ENCODE results near the gene SLC25A23. TPM values are rescaled to one million over a fixed set of nuclear protein-coding genes. Genes with fewer than 3 reads are reported as not detected.
"Not testable (repeated sequence)": the region's sequence is repeated elsewhere in the genome, so short reads cannot be mapped to it uniquely, and the experiment has no call there.

SLC25A23 gene
- total RNA-seq, 1 experiment from 2014 or later: 32.1 TPM

DNA sequence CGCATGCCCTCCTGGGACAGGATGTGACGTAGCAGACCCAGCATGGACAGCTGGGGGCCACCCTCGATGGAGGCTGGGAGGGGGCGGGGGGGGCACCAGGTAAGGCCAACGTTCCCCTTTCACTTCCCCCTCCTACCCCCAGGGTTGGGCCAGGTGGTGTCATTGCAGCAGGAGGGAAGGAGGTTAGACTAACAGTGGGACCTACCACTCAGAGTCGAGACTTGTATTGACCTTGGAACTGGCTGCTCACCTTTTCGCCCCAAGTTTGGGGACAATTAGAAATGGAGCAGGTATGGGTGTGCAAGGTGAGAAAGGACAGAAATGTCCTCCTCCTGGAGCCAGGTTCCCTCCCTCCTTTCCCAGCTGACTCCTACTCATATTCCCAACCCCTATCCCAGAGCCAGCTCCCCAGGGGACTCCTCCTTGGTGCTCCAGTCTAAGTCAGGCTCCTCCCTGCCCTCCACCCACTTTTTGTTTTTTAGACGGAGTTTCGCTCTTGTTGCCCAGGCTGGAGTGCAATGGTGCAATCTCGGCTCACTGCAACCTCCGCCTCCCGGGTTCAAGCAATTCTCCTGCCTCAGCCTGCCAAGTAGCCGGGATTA, 17.4 kb downstream of the SLC25A23 start:
- Histone ChIP-seq H3K27ac (ENCODE audit: low read length) (no peak overlapping the region), H2AFZ (ENCODE audit: low read length) (no peak overlapping the region), H3K36me3 (ENCODE audit: insufficient read depth, low read length) (no peaks in the 10 kb centered on the region), H3K9ac (ENCODE audit: low read length) (no peak overlapping the region), H3K27me3 (ENCODE audit: low read length) (no peaks in the 10 kb centered on the region), H4K20me1 (ENCODE audit: insufficient read depth, low read depth, low read length) (no peaks in the 10 kb centered on the region), H3K4me2 (ENCODE audit: low read depth, low read length, poor library complexity, severe bottlenecking) (no peak overlapping the region), H3K9me3 (ENCODE audit: low read length) (no peaks in the 10 kb centered on the region), H3K4me1 (ENCODE audit: low read length) (no peaks in the 10 kb centered on the region), H3K79me2 (ENCODE audit: low read length) (no peaks in the 10 kb centered on the region), H3K9me2 (replicated peaks; ENCODE audit: insufficient read depth, low read length) (no peaks in the 10 kb centered on the region), H3K4me3 (ENCODE audit: low read length) (no peak overlapping the region)
- no peak for DNase-seq

DNA sequence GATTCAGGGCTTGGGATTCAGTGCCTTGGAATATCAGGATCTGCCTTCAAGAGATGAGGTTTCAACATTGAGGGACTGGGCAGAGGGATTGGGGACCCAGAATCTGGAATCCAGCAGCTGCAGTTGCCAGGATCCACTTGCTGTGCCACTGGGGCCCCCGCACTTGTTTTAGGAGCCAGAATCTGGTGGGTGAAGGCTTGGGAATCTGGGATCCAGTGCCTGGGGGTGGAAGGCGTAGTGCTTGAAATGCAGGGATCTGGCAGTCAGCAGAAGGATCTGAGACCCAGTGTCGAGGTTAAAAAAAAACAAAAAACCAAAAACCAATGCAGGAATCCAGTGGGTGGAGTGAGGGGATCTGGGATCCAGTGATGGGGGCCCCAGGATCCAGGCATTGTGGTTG, 18.7 kb downstream of the SLC25A23 start:
- no peaks in the 10 kb centered on the region for H4K20me1 ChIP-seq (ENCODE audit: insufficient read depth, low read depth, low read length)
- no peak overlapping the region for H3K4me2 ChIP-seq (ENCODE audit: low read depth, low read length, poor library complexity, severe bottlenecking)
- H3K27ac ChIP-seq (ENCODE audit: low read length): no peak overlapping the region
- no peaks in the 10 kb centered on the region for H3K79me2 ChIP-seq (ENCODE audit: low read length)
- H3K4me3 ChIP-seq (ENCODE audit: low read length): no peak overlapping the region
- H3K4me1 ChIP-seq (ENCODE audit: low read length): no peaks in the 10 kb centered on the region
- H3K9me3 ChIP-seq (ENCODE audit: low read length): no peaks in the 10 kb centered on the region
- H3K27me3 ChIP-seq (ENCODE audit: low read length): no peaks in the 10 kb centered on the region
- no peaks in the 10 kb centered on the region for H3K36me3 ChIP-seq (ENCODE audit: insufficient read depth, low read length)
- H3K9me2 ChIP-seq (replicated peaks; ENCODE audit: insufficient read depth, low read length): no peaks in the 10 kb centered on the region
- no peak overlapping the region for H2AFZ ChIP-seq (ENCODE audit: low read length)
- DNase-seq: no peak
- H3K9ac ChIP-seq (ENCODE audit: low read length): no peak overlapping the region

DNA sequence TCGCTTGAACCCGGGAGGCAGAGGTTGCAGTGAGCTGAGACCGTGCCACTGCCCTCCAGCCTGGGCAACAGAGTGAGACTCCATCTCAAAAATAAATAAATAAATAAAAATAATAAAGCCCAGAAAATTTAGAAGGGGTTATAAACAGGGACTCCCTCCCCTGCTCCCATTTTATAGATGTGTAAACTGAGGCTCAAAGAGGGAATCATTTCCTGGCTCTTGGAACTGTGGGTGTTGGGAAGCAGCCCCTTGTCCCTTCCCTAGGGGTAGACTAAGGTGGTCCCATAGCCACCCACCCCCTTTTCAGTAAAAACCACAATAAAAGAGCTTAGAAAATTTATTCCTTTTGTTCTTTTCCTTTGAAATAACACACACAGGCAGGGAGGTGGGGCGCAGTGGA, 19.8 kb downstream of the SLC25A23 start:
- no peaks in the 10 kb centered on the region for H3K79me2 ChIP-seq (ENCODE audit: low read length)
- H2AFZ ChIP-seq (ENCODE audit: low read length): no peak overlapping the region
- no peak for DNase-seq

DNA sequence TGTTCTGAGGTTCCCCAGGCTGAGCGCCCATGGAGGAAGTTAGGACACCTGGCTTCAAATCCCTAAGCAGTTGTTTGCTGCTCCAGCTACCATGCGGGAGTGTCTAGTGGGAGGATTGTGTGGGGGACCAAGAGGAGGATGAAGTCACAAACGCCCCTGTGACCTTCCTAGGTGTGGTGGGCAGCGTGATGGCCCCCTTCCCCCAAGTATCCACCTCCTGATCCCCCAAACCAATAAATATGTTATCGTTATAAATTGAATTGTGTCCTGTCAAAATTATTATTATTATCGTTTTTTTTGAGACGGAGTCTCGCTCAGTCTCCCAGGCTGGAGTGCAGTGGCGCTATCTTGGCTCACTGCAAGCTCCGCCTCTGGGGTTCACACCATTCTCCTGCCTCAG, 25.9 kb downstream of the SLC25A23 start, which contains the start of gene SLC25A41:
Gene SLC25A41, minus strand, starts transcription at position 101 of the 400 bp plus-strand sequence. Its CDS starts 70 bp downstream, at position 31.
- H3K9me3 ChIP-seq (ENCODE audit: low read length): no peaks in the 10 kb centered on the region
- H3K9me2 ChIP-seq (replicated peaks; ENCODE audit: insufficient read depth, low read length): no peaks in the 10 kb centered on the region
- H3K79me2 ChIP-seq (ENCODE audit: low read length): no peaks in the 10 kb centered on the region
- H4K20me1 ChIP-seq (ENCODE audit: insufficient read depth, low read depth, low read length): no peaks in the 10 kb centered on the region
- no peaks in the 10 kb centered on the region for H3K4me1 ChIP-seq (ENCODE audit: low read length)
- DNase-seq: no peak
- H2AFZ ChIP-seq (ENCODE audit: low read length): no peak within 1 kb of the TSS
- no peaks in the 10 kb centered on the region for H3K36me3 ChIP-seq (ENCODE audit: insufficient read depth, low read length)
- H3K4me2 ChIP-seq (ENCODE audit: low read depth, low read length, poor library complexity, severe bottlenecking): no peak within 1 kb of the TSS
- H3K9ac ChIP-seq (ENCODE audit: low read length): no peak within 1 kb of the TSS
- no peak within 1 kb of the TSS for H3K4me3 ChIP-seq (ENCODE audit: low read length)
- H3K27ac ChIP-seq (ENCODE audit: low read length): no peak within 1 kb of the TSS
- no peaks in the 10 kb centered on the region for H3K27me3 ChIP-seq (ENCODE audit: low read length)

More for the DNA sequence above, 19.8 kb downstream of the SLC25A23 start:
- Histone ChIP-seq H3K27ac (ENCODE audit: low read length) (no peak overlapping the region), H3K4me3 (ENCODE audit: low read length) (no peak overlapping the region), H4K20me1 (ENCODE audit: insufficient read depth, low read depth, low read length) (no peaks in the 10 kb centered on the region), H3K9me2 (replicated peaks; ENCODE audit: insufficient read depth, low read length) (no peaks in the 10 kb centered on the region), H3K9me3 (ENCODE audit: low read length) (no peaks in the 10 kb centered on the region), H3K4me1 (ENCODE audit: low read length) (no peaks in the 10 kb centered on the region), H3K27me3 (ENCODE audit: low read length) (no peaks in the 10 kb centered on the region), H3K9ac (ENCODE audit: low read length) (no peak overlapping the region), H3K36me3 (ENCODE audit: insufficient read depth, low read length) (no peaks in the 10 kb centered on the region), H3K4me2 (ENCODE audit: low read depth, low read length, poor library complexity, severe bottlenecking) (no peak overlapping the region)

DNA sequence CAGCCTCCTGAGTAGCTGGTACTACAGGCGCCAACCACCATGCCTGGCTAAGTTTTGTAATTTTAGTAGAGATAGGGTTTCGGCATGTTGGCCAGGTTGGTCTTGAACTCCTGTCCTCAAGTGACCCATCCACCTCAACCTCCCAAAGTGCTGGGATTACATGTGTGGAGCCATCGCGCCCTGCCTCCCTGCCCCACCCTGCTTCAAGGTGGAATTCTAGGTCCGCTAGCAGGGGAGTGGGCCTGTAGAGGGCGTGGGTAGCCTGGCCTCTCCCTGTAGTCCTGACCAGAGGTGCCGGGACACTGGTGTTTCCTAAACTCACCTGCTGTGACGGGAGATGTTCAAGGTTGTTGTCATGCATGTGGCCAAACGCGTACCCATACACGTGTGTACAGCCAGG, 26.4 kb downstream of the SLC25A23 start:
- no peak overlapping the region for H3K4me2 ChIP-seq (ENCODE audit: low read depth, low read length, poor library complexity, severe bottlenecking)
- H3K4me3 ChIP-seq (ENCODE audit: low read length): no peak overlapping the region
- no peaks in the 10 kb centered on the region for H4K20me1 ChIP-seq (ENCODE audit: insufficient read depth, low read depth, low read length)
- no peak overlapping the region for H3K9ac ChIP-seq (ENCODE audit: low read length)
- no peaks in the 10 kb centered on the region for H3K9me3 ChIP-seq (ENCODE audit: low read length)
- no peaks in the 10 kb centered on the region for H3K27me3 ChIP-seq (ENCODE audit: low read length)
- no peaks in the 10 kb centered on the region for H3K4me1 ChIP-seq (ENCODE audit: low read length)
- H3K79me2 ChIP-seq (ENCODE audit: low read length): no peaks in the 10 kb centered on the region
- no peak overlapping the region for H2AFZ ChIP-seq (ENCODE audit: low read length)
- H3K9me2 ChIP-seq (replicated peaks; ENCODE audit: insufficient read depth, low read length): no peaks in the 10 kb centered on the region
- H3K36me3 ChIP-seq (ENCODE audit: insufficient read depth, low read length): no peaks in the 10 kb centered on the region
- DNase-seq: no peak
- no peak overlapping the region for H3K27ac ChIP-seq (ENCODE audit: low read length)

GRCh38 chr19:6431891-6432290, 27.7 kb downstream of the SLC25A23 start:
- H3K9me3 ChIP-seq (ENCODE audit: low read length): no peaks in the 10 kb centered on the region
- H3K27ac ChIP-seq (ENCODE audit: low read length): no peak overlapping the region

DNA sequence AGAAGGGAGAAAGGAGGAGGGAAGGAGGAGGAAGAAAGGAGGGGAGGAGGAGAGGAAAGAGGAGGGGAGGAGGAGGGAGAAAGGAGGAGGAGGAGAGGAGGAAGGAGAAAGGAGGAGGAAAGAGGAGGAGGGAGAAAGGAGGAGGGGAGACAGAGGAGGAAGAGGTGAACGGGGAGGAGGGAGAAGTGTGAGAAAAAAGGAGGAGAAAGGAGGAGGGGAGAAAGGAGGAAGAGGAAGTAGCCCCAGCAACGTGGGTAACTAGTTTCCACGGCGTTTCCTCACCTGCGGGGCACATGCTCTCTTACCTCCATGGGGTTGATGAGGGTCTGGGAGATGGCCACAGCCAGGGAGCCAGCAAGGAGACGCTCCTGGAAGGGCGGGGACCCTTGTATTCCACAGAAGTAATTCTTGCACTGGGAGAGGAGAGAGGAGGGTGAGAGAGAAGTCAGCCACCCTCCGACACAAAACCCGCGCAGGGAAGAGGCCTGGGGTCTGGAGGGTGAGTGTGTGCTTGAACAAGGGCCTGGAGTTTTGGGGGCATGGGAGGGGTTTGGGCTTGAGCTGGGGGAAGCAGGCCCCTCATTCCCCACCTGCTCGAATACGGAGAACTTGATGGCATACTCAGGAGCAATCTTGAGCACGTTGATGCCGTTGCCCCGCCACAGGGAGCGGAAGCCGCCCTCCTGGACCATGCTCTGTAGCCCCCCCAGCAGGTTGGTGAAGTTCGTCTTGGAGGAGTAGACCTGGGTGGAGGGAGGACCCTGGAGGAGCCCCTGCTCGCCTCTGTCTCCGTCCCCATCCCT, 30.0 kb downstream of the SLC25A23 start:
- Histone ChIP-seq H3K9me2 (replicated peaks; ENCODE audit: insufficient read depth, low read length) (no peaks in the 10 kb centered on the region), H3K27me3 (ENCODE audit: low read length) (no peaks in the 10 kb centered on the region), H3K4me3 (ENCODE audit: low read length) (no peak overlapping the region), H3K9ac (ENCODE audit: low read length) (no peak overlapping the region), H3K79me2 (ENCODE audit: low read length) (no peaks in the 10 kb centered on the region), H4K20me1 (ENCODE audit: insufficient read depth, low read depth, low read length) (no peaks in the 10 kb centered on the region), H3K4me1 (ENCODE audit: low read length) (peaks cover 7% of the 10 kb centered on the region), H2AFZ (ENCODE audit: low read length) (peak overlapping the region; percentile 53; the same call in 1 of the 2 replicates), H3K4me2 (ENCODE audit: low read depth, low read length, poor library complexity, severe bottlenecking) (no peak overlapping the region), H3K9me3 (ENCODE audit: low read length) (no peaks in the 10 kb centered on the region), H3K27ac (ENCODE audit: low read length) (no peak overlapping the region), H3K36me3 (ENCODE audit: insufficient read depth, low read length) (no peaks in the 10 kb centered on the region)
- peak; percentile 67 for DNase-seq

More at GRCh38 chr19:6431891-6432290, 27.7 kb downstream of the SLC25A23 start:
- Histone ChIP-seq H3K9ac (ENCODE audit: low read length) (no peak overlapping the region), H3K9me2 (replicated peaks; ENCODE audit: insufficient read depth, low read length) (no peaks in the 10 kb centered on the region), H3K4me2 (ENCODE audit: low read depth, low read length, poor library complexity, severe bottlenecking) (no peak overlapping the region), H3K79me2 (ENCODE audit: low read length) (no peaks in the 10 kb centered on the region), H2AFZ (ENCODE audit: low read length) (no peak overlapping the region), H3K27me3 (ENCODE audit: low read length) (no peaks in the 10 kb centered on the region), H3K4me1 (ENCODE audit: low read length) (no peaks in the 10 kb centered on the region), H4K20me1 (ENCODE audit: insufficient read depth, low read depth, low read length) (no peaks in the 10 kb centered on the region), H3K4me3 (ENCODE audit: low read length) (no peak overlapping the region), H3K36me3 (ENCODE audit: insufficient read depth, low read length) (no peaks in the 10 kb centered on the region)
- no peak for DNase-seq

DNA sequence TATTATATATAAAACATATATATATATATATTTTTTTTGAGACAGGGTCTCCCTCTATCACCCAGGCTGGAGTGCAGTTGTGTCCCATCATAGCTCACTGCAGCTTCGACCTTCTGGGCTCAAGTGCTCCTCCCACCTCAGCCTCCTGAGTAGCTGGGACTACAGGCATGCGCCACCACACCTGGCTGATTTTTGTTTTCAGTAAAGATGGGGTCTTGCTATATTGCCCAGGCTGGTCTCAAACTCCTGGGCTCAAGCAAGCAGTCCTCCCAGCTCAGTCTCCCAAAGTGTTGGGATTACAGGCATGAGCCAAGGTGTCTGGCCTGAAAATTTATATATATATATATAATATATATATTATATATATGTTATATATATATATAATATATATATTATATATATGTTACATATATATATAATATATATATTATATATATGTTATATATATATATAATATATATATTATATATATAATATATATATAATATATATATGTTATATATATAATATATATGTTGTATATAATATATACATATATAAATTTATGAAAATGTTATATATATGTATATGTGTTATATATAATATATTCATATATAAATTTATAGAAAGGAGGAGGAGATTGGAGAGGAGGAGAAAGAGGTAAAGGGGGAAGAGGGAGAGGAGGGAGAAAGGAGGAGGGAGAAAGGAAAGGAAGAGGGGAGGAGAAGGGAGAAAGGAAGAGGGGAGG, 30.7 kb downstream of the SLC25A23 start:
- DNase-seq; H3K4me3 ChIP-seq (ENCODE audit: low read length); H3K27ac ChIP-seq (ENCODE audit: low read length); H3K9ac ChIP-seq (ENCODE audit: low read length); H4K20me1 ChIP-seq (ENCODE audit: insufficient read depth, low read depth, low read length); H3K36me3 ChIP-seq (ENCODE audit: insufficient read depth, low read length); H3K4me1 ChIP-seq (ENCODE audit: low read length); H3K79me2 ChIP-seq (ENCODE audit: low read length); H3K9me2 ChIP-seq (replicated peaks; ENCODE audit: insufficient read depth, low read length); H2AFZ ChIP-seq (ENCODE audit: low read length); H3K27me3 ChIP-seq (ENCODE audit: low read length); H3K9me3 ChIP-seq (ENCODE audit: low read length); H3K4me2 ChIP-seq (ENCODE audit: low read depth, low read length, poor library complexity, severe bottlenecking): not testable (repeated sequence)

All from Karpas-422 (cell line).